Activated CD8-positive, alpha-beta T cell treated with anti-CD3 and anti-CD28 coated beads, Interleukin-2, amount 10 ng/mL, durations not matched to agents 7 days and 5 days (primary cell): ENCODE measurements around the gene SKIDA1. TPM values are rescaled to one million over a fixed set of nuclear protein-coding genes. Genes with fewer than 3 reads are reported as not detected.

Source experiments
- ATAC-seq: fragments of 150-1000 bp; cut with Tn5 transposase; one replicate; pipeline ENCODE4 v1.10.0; 2021; ENCODE audit warnings: moderate library complexity
- CTCF ChIA-PET: fragments of 350-600 bp; sonication (Branson Sonifier 250); formaldehyde crosslinking; loops from one replicate; lab custom pipeline; 2021; ENCODE audit warnings: antibody characterized with exemption; lab: Charles Lee
- POLR2A ChIA-PET: fragments of 350-600 bp; sonication (Branson Sonifier 250); formaldehyde crosslinking; loops from one replicate; lab custom pipeline; 2021; ENCODE audit warnings: antibody characterized with exemption; lab: Charles Lee
- DNase-seq: peaks from one replicate; pipeline ENCODE4 v3.0.0-alpha.2; 2020
- H3K27ac Mint-ChIP-seq: one replicate; pipeline ENCODE4 v1.8.0; 2021; ENCODE audit warnings: mild to moderate bottlenecking, mixed read lengths
- H3K27me3 Mint-ChIP-seq: one replicate; pipeline ENCODE4 v1.8.0; 2021; ENCODE audit warnings: low read depth, mixed read lengths
- H3K36me3 Mint-ChIP-seq: one replicate; pipeline ENCODE4 v1.8.0; 2021; ENCODE audit warnings: low read depth, mixed read lengths
- H3K4me1 Mint-ChIP-seq: one replicate; pipeline ENCODE4 v1.8.0; 2021; ENCODE audit warnings: low read depth, mixed read lengths
- H3K4me3 Mint-ChIP-seq: one replicate; pipeline ENCODE4 v1.8.0; 2021; ENCODE audit warnings: mild to moderate bottlenecking, mixed read lengths
- H3K9me3 Mint-ChIP-seq: one replicate; pipeline ENCODE4 v1.8.0; 2022; ENCODE audit warnings: mixed read lengths; ENCODE audit not compliant: insufficient read depth
- total RNA-seq, 2 experiments: library from RNA; stranded (reverse); gene quantifications; one replicate each; pipeline ENCODE4 v1.2.3, GENCODE V29; 2021

The SKIDA1 gene
- total RNA-seq, 2 experiments from 2014 or later = 0.10 to 0.11 TPM

GRCh38 chr10:21496343-21497176, 28.9 kb downstream of the SKIDA1 start:
- Mint-ChIP-seq H3K27me3 (peaks cover 66% of the 10 kb centered on the region), H3K4me3 (peak overlapping the region; percentile 79), H3K4me1 (peaks cover 23% of the 10 kb centered on the region), H3K27ac (no peak overlapping the region), H3K36me3 (no peaks in the 10 kb centered on the region), H3K9me3 (no peaks in the 10 kb centered on the region)
- ChIA-PET CTCF (interaction anchor here (0.5 to 3.5 kb wide), 46 partner anchors 9 to 1683 kb away, joined by 3 to 48 read pairs (median 4); partner anchors contain the start of gene DNAJC1), POLR2A (interaction anchor here (0.6 to 1.2 kb wide), 3 partner anchors 29 to 238 kb away, joined by 3 to 4 read pairs (median 3); partner anchors contain the start of gene SKIDA1)
- DNase-seq = peak; percentile 68
- peak; percentile 62 for ATAC-seq

- Mint-ChIP-seq H3K36me3 (no peaks in the 10 kb centered on the region), H3K4me1 (peaks cover 22% of the 10 kb centered on the region), H3K27ac (no peak overlapping the region), H3K27me3 (peaks cover 59% of the 10 kb centered on the region), H3K4me3 (peak overlapping the region; percentile 79), H3K9me3 (no peaks in the 10 kb centered on the region)
- ChIA-PET CTCF (interaction anchor here (0.7 to 3.5 kb wide), 37 partner anchors 9 to 1684 kb away, joined by 3 to 48 read pairs (median 4); no protein-coding TSS in a partner anchor), POLR2A (interaction anchor here (0.8 to 1.4 kb wide), 3 partner anchors 22 to 233 kb away, joined by 3 to 4 read pairs (median 3); partner anchors contain the start of gene SKIDA1)
- DNase-seq (peak; percentile 87), ATAC-seq (peak; percentile 83)
Observed at GRCh38 chr10:21495752-21496342, 29.6 kb downstream of the SKIDA1 start.

- CTCF ChIA-PET = interaction anchor here (0.8 to 3.5 kb wide), 27 partner anchors 8 to 1079 kb away, joined by 3 to 48 read pairs (median 4); no protein-coding TSS in a partner anchor
- Mint-ChIP-seq H3K36me3 (no peaks in the 10 kb centered on the region), H3K27me3 (peaks cover 58% of the 10 kb centered on the region)
Observed at GRCh38 chr10:21495002-21495751, 30.3 kb downstream of the SKIDA1 start.

GRCh38 chr10:21494191-21495001, 31.1 kb downstream of the SKIDA1 start:
- POLR2A ChIA-PET = interaction anchor here (1.4 kb wide), 1 partner anchor 24 kb away, joined by 3 read pairs; no protein-coding TSS in a partner anchor
- Mint-ChIP-seq H3K27me3 (peaks cover 54% of the 10 kb centered on the region), H3K36me3 (no peaks in the 10 kb centered on the region), H3K4me1 (peaks cover 17% of the 10 kb centered on the region), H3K4me3 (peak overlapping the region; percentile 79), H3K9me3 (no peaks in the 10 kb centered on the region), H3K27ac (no peak overlapping the region)
- CTCF ChIA-PET = interaction anchor here (0.8 to 1.3 kb wide), 2 partner anchors 12 to 215 kb away, joined by 3 read pairs; no protein-coding TSS in a partner anchor
- DNase-seq (no peak), ATAC-seq (peak; percentile 12)

More at GRCh38 chr10:21495002-21495751, 30.3 kb downstream of the SKIDA1 start:
- DNase-seq (no peak), ATAC-seq (no peak)
- Mint-ChIP-seq H3K27ac (no peak overlapping the region), H3K9me3 (no peaks in the 10 kb centered on the region), H3K4me3 (peak overlapping the region; percentile 79), H3K4me1 (peaks cover 19% of the 10 kb centered on the region)
- POLR2A ChIA-PET = interaction anchor here (1.4 kb wide), 1 partner anchor 23 kb away, joined by 3 read pairs; no protein-coding TSS in a partner anchor

GRCh38 chr10:21493784-21494183, 31.7 kb downstream of the SKIDA1 start:
- Mint-ChIP-seq H3K36me3 (no peaks in the 10 kb centered on the region), H3K9me3 (no peaks in the 10 kb centered on the region), H3K27me3 (peaks cover 49% of the 10 kb centered on the region), H3K27ac (no peak overlapping the region), H3K4me3 (peak overlapping the region; percentile 69), H3K4me1 (peaks cover 14% of the 10 kb centered on the region)
- ATAC-seq = no peak
- ChIA-PET CTCF (interaction anchor here (0.8 kb wide), 1 partner anchor 12 kb away, joined by 3 read pairs; no protein-coding TSS in a partner anchor), POLR2A (no interaction called here)
- DNase-seq = no peak

GRCh38 chr10:21492421-21492820, 33.1 kb downstream of the SKIDA1 start:
- ATAC-seq = no peak
- ChIA-PET CTCF (interaction anchor here (2.8 kb wide), 1 partner anchor 239 kb away, joined by 5 read pairs; no protein-coding TSS in a partner anchor), POLR2A (interaction anchor here (0.6 kb wide), 1 partner anchor 726 kb away, joined by 3 read pairs; the partner anchor contains the start of gene EBLN1)
- Mint-ChIP-seq H3K4me1 (peaks cover 12% of the 10 kb centered on the region), H3K27ac (no peak overlapping the region), H3K4me3 (no peak overlapping the region), H3K36me3 (no peaks in the 10 kb centered on the region), H3K27me3 (peaks cover 44% of the 10 kb centered on the region), H3K9me3 (no peaks in the 10 kb centered on the region)
- no peak for DNase-seq

- Mint-ChIP-seq H3K4me1 (peaks cover 10% of the 10 kb centered on the region), H3K27ac (no peak overlapping the region), H3K27me3 (peaks cover 39% of the 10 kb centered on the region), H3K9me3 (no peaks in the 10 kb centered on the region), H3K4me3 (no peak overlapping the region), H3K36me3 (no peaks in the 10 kb centered on the region)
- CTCF ChIA-PET = interaction anchor here (2.8 kb wide), 1 partner anchor 241 kb away, joined by 5 read pairs; no protein-coding TSS in a partner anchor
- POLR2A ChIA-PET = no interaction called here
- ATAC-seq (no peak), DNase-seq (no peak)
Observed at GRCh38 chr10:21490711-21491105, 34.8 kb downstream of the SKIDA1 start.

- DNase-seq = no peak
- no peak overlapping the region for H3K27ac Mint-ChIP-seq
- peaks cover 6% of the 10 kb centered on the region for H3K4me1 Mint-ChIP-seq
- no peaks in the 10 kb centered on the region for H3K9me3 Mint-ChIP-seq
- no peak overlapping the region for H3K4me3 Mint-ChIP-seq
- peaks cover 34% of the 10 kb centered on the region for H3K27me3 Mint-ChIP-seq
- ChIA-PET CTCF (interaction anchor here (0.7 kb wide), 1 partner anchor 30 kb away, joined by 3 read pairs; no protein-coding TSS in a partner anchor), POLR2A (no interaction called here)
- ATAC-seq = no peak
- no peaks in the 10 kb centered on the region for H3K36me3 Mint-ChIP-seq
Observed at GRCh38 chr10:21490028-21490710, 35.3 kb downstream of the SKIDA1 start.

GRCh38 chr10:21488957-21489446, 36.5 kb downstream of the SKIDA1 start:
- CTCF ChIA-PET = no interaction called here
- POLR2A ChIA-PET = no interaction called here

More at GRCh38 chr10:21488957-21489446, 36.5 kb downstream of the SKIDA1 start:
- H3K9me3 Mint-ChIP-seq = no peaks in the 10 kb centered on the region
- DNase-seq (no peak), ATAC-seq (no peak)
- no peaks in the 10 kb centered on the region for H3K36me3 Mint-ChIP-seq
- no peak overlapping the region for H3K27ac Mint-ChIP-seq
- peaks cover under 1% of the 10 kb centered on the region for H3K4me1 Mint-ChIP-seq
- H3K27me3 Mint-ChIP-seq = peaks cover 29% of the 10 kb centered on the region
- H3K4me3 Mint-ChIP-seq = no peak overlapping the region
